Gastrocnemius medialis (tissue), 4 donors: Measurements from ENCODE around the gene TNIK. TPM values are rescaled to one million over a fixed set of nuclear protein-coding genes. Genes with fewer than 3 reads are reported as not detected.

ENCODE experiments used
- ATAC-seq, 2 donors: fragments of 150-250 bp; one replicate each; pipeline ENCODE4 v1.9.1; 2016
- DNase-seq, 2 donors: peaks; one replicate each; pipeline ENCODE4 v3.0.0-alpha.2; 2019
- H3K27ac ChIP-seq, 4 donors: fragments of 200-600 bp; sonication (generic); 1 replicate in 1 of 4; 2 replicates in 3 of 4; pipeline ENCODE4 v1.5.1; 2016 to 2018; ENCODE audit warnings: mild to moderate bottlenecking in 2 of 4, moderate library complexity in 1 of 4
- H3K27me3 ChIP-seq, 3 donors: fragments of 200-600 bp; sonication (generic) in 2 of 3; 1 replicate in 1 of 3; 2 replicates in 2 of 3; pipeline versions ENCODE4 v1.5.1 to v1.6.0; 2016 to 2019; ENCODE audit warnings: mild to moderate bottlenecking in 1 of 3, moderate library complexity in 1 of 3
- H3K36me3 ChIP-seq, 2 donors: fragments of 200-600 bp; sonication (generic) in 1 of 2; one replicate each; pipeline ENCODE4 v1.5.1; 2017 to 2018
- H3K4me1 ChIP-seq, 2 donors: fragments of 200-600 bp; sonication (generic) in 1 of 2; one replicate each; pipeline ENCODE4 v1.5.1; 2016 to 2017; ENCODE audit warnings: mild to moderate bottlenecking in 2 of 2
- H3K4me3 ChIP-seq, 4 donors: fragments of 200-600 bp; sonication (generic) in 3 of 4; 1 replicate in 1 of 4; 2 replicates in 3 of 4; pipeline ENCODE4 v1.5.1; 2016 to 2019; ENCODE audit warnings: mild to moderate bottlenecking in 2 of 4
- H3K9me3 ChIP-seq, 3 donors: fragments of 200-600 bp; sonication (generic) in 2 of 3; 1 replicate in 1 of 3; 2 replicates in 2 of 3; pipeline ENCODE4 v1.5.1; 2016 to 2019
- POLR2A ChIP-seq, 2 donors: fragments of 450-650 bp; IDR thresholded peaks; one replicate each; pipeline ENCODE4 v1.6.1; 2017; ENCODE audit warnings: antibody characterized with exemption in 2 of 2, mild to moderate bottlenecking in 2 of 2, moderate library complexity in 2 of 2
- in situ Hi-C, 4 donors: fragments of 200-750 bp; cut with MboI; loops; one replicate each; pipeline versions ENCODE4 v1.15.0 to v1.8.0; 2017; ENCODE audit warnings: low sequenced_read_pairs in 4 of 4
- intact Hi-C: fragments of 100-400 bp; cut with DNase I; formaldehyde crosslinking; loops from one replicate; pipeline ENCODE4 v1.15.1; 2023; ENCODE audit warnings: low total_unique reads
- total RNA-seq, 4 donors: library from RNA; depleted of rRNA; stranded (reverse); fragments of >200 nt; gene quantifications; one replicate each; pipeline versions ENCODE4 v1.1.0 to v1.2.3, GENCODE V29; 2016
- TF ChIP-seq, protein P1 (sequence below), 5 experiments: fragments of 450-650 bp in 3 of 5; fragments of 200-600 bp in 2 of 5; sonication (generic) in 2 of 5; IDR thresholded peaks in 4 of 5; conservative IDR thresholded peaks in 1 of 5; 1 replicate in 4 of 5; 2 replicates in 1 of 5; pipeline ENCODE4 v1.5.1; 2016 to 2019; ENCODE audit warnings: antibody characterized with exemption in 5 of 5, mild to moderate bottlenecking in 3 of 5, moderate library complexity in 3 of 5

TNIK gene
- total RNA-seq, 4 donors from 2014 or later = 5.2 to 19.7 (median 10.6) TPM

DNA sequence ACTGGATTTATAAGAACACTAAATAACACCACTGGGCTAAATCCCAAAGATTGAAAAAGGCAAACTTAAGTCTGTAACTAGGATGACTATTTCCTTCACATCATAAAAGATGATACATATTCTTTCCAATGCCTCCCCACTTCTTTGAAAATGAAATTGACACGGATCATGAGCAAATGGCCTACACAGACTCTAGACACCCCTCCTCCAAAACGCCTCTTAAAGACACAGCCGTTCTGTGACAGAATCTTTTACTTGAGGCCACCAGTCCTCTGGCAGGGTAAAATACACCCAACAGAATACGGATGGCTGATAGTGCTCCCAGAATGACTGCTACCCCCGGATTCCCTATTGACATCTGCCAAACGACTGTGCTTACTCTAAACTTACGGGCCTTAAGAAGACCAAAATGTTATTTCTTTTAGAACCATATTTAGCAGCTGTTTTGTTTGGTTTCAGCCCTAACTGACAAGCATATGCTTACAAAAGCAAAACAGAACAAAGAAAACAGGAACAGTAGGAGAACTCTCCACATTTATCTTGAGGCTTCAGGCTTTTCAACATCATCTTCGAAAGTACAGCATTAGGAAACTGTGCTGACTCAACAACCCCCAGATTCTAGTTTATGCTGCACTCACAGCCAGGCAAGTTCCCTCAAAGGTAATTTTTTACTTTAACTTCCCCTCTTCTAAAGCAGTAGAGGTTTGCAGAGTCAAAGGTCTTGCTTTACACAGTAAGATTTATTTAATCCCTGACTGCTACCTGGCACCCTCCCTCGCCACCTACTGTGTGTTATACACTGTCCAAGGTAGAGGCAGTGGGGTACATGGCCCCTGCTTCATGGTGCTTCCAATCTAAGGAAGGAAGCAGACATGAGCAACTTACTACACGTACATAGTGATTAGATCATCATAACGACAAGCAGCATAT, 84.3 kb downstream of the TNIK start:
- Histone ChIP-seq H3K4me1 (peaks cover 58 to 64% of the 10 kb centered on the region in 2 donors), H3K4me3 (no peak overlapping the region), H3K9me3 (no peaks in the 10 kb centered on the region), H3K36me3 (no peaks in the 10 kb centered on the region), H3K27ac (peak overlapping the region in 2 of 4 donors; percentile 15 to 51), H3K27me3 (no peaks in the 10 kb centered on the region)
- ATAC-seq (peak in 1 of 2 donors; percentile 57), DNase-seq (no peak)
- TF ChIP-seq, protein P1, sequence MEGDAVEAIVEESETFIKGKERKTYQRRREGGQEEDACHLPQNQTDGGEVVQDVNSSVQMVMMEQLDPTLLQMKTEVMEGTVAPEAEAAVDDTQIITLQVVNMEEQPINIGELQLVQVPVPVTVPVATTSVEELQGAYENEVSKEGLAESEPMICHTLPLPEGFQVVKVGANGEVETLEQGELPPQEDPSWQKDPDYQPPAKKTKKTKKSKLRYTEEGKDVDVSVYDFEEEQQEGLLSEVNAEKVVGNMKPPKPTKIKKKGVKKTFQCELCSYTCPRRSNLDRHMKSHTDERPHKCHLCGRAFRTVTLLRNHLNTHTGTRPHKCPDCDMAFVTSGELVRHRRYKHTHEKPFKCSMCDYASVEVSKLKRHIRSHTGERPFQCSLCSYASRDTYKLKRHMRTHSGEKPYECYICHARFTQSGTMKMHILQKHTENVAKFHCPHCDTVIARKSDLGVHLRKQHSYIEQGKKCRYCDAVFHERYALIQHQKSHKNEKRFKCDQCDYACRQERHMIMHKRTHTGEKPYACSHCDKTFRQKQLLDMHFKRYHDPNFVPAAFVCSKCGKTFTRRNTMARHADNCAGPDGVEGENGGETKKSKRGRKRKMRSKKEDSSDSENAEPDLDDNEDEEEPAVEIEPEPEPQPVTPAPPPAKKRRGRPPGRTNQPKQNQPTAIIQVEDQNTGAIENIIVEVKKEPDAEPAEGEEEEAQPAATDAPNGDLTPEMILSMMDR (IDR thresholded peaks at IDR 0.05 in 4 of 5, conservative IDR thresholded peaks at IDR 0.05 in 1 of 5) = no peak
- TF ChIP-seq POLR2A (IDR thresholded peaks at IDR 0.05) = no peak
- intact Hi-C loops (no loop called here), in situ Hi-C loops (no loop called here)

DNA sequence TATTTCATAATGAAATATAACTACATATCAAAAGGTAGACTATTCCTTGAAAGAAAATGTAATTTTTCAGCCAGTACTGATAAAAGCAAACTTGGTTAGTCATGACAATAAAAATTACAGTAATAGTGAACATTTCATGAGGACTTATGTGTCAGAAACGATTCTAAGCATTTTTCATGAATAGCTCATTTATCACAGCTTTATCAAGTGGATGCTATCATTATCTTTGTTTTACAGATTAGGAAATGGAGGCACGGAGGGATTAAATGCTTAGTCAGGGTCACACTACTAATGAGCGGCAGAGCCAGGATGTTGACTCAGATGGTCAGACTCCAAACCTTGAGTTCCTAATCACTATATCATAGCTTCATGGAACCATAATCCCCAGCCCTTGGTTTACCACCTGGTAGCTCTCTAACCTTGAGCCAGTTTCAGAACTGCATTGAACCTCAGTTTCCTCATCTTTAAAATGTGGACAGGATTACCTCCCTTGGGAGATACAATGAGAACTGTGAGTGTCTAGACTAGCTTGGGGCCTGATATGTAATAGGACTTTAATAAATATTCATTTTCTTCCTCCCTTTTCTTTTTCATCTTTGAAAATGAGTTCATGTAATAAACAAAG, 85.4 kb downstream of the TNIK start:
- in situ Hi-C loops (no loop called here), intact Hi-C loops (no loop called here)
- Histone ChIP-seq H3K4me3 (no peak overlapping the region), H3K36me3 (no peaks in the 10 kb centered on the region), H3K4me1 (peaks cover 49 to 55% of the 10 kb centered on the region in 2 donors), H3K9me3 (no peaks in the 10 kb centered on the region), H3K27ac (peak overlapping the region in 1 of 4 donors; percentile 51), H3K27me3 (no peaks in the 10 kb centered on the region)
- ATAC-seq (no peak), DNase-seq (no peak)
- TF ChIP-seq, protein P1 (IDR thresholded peaks at IDR 0.05 in 4 of 5, conservative IDR thresholded peaks at IDR 0.05 in 1 of 5) = no peak
- no peak for TF ChIP-seq POLR2A (IDR thresholded peaks at IDR 0.05)

DNA sequence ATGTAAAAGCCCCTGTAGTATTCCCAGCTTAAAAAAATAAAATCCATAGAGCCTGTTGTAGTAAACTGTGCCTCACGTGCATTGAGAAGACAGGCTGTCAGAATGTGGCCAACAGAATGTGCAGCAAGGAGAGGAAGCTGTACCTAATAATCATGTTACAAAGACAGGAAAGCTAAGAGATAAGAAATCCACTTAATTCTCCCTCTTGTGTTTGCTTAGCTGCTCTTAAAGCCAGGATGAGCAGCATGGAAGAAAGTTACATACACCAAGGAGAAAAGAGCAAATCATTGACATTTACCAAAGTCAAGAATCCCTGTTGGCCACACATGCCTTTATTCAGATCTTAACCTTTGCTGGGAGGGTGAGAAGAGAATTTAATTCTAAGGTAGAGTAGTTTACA, 85.9 kb downstream of the TNIK start:
- H3K36me3 ChIP-seq = no peaks in the 10 kb centered on the region
- DNase-seq (no peak), ATAC-seq (no peak)
- TF ChIP-seq, protein P1 (IDR thresholded peaks at IDR 0.05 in 4 of 5, conservative IDR thresholded peaks at IDR 0.05 in 1 of 5) = no peak
- no peak for TF ChIP-seq POLR2A (IDR thresholded peaks at IDR 0.05)
- intact Hi-C loops (no loop called here), in situ Hi-C loops (no loop called here)
- H3K9me3 ChIP-seq = no peaks in the 10 kb centered on the region
- H3K4me1 ChIP-seq = peaks cover 45 to 55% of the 10 kb centered on the region in 2 donors
- H3K27ac ChIP-seq = peak overlapping the region in 2 of 4 donors; percentile 11 to 15
- H3K27me3 ChIP-seq = no peaks in the 10 kb centered on the region
- no peak overlapping the region for H3K4me3 ChIP-seq

DNA sequence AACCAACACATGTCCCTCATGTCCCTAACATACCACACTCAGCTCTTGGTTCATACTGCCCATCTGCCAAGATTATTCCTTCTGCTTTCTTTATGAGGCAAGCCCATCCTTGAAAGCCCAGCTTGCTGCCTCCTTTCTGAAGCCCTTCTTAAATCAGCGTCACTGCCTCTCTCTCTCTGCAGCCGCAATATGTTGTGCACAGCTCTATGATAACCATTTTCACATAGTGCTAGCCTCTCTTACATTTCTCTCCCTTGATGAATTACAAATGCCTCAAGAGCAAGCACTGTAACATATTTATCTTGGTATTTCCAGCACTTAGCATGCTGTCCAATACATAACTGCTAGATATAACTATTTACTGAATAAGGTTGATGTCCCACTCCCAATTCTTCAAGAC, 86.5 kb downstream of the TNIK start:
- no peaks in the 10 kb centered on the region for H3K36me3 ChIP-seq
- H3K4me3 ChIP-seq = no peak overlapping the region
- no peaks in the 10 kb centered on the region for H3K27me3 ChIP-seq
- H3K4me1 ChIP-seq = peaks cover 43 to 51% of the 10 kb centered on the region in 2 donors
- TF ChIP-seq POLR2A (IDR thresholded peaks at IDR 0.05) = no peak
- TF ChIP-seq, protein P1 (IDR thresholded peaks at IDR 0.05 in 4 of 5, conservative IDR thresholded peaks at IDR 0.05 in 1 of 5) = no peak
- no peaks in the 10 kb centered on the region for H3K9me3 ChIP-seq
- intact Hi-C loops (no loop called here), in situ Hi-C loops (no loop called here)
- peak overlapping the region in 2 of 4 donors; percentile 11 to 14 for H3K27ac ChIP-seq
- peak in 1 of 2 donors; percentile 13 for ATAC-seq
- DNase-seq = no peak
